Activated CD4-positive, alpha-beta T cell treated with anti-CD3 and anti-CD28 coated beads, Interleukin-2, Interleukin-6, amounts not matched to agents 100 ng/mL and 50 ng/mL, durations not matched to agents 16 hours and 8 hours (primary cell): Measurements from ENCODE around the gene XPO5.
A peak's percentile ranks its signal among the peaks of the same experiment; 100 is the strongest.

Experiments used
- DNase-seq: peaks from one replicate; pipeline ENCODE4 v3.0.0-alpha.2; 2020

Gene XPO5

GRCh38 chr6:43494766-43495165 is 81.1 kb downstream of the XPO5 start:
- DNase-seq: no peak

GRCh38 chr6:43494321-43494720 is 81.5 kb downstream of the XPO5 start:
- no peak for DNase-seq

DNA sequence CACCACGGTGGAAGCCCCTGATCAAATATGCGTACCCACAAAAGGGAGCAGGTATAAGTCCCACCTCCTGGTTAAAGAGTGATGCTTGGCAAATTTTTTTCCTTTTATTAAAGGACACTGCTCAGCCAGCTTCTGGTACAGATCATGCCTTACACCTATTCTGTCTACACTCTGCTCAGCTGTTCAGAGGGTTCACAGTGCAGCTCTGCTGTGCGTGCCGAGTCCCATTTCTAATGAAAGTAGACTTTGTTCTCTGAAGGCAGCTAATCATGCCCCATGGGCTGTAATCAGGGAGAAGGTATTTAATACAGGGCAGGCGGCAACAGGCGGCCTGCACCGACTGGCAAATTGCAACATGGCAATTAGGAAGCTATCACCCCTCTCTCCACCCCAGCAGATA is 82.0 kb downstream of the XPO5 start:
- DNase-seq: no peak

GRCh38 chr6:43493230-43493629 is 82.6 kb downstream of the XPO5 start:
- DNase-seq: no peak

GRCh38 chr6:43492673-43493072 is 83.2 kb downstream of the XPO5 start:
- DNase-seq: no peak

DNA sequence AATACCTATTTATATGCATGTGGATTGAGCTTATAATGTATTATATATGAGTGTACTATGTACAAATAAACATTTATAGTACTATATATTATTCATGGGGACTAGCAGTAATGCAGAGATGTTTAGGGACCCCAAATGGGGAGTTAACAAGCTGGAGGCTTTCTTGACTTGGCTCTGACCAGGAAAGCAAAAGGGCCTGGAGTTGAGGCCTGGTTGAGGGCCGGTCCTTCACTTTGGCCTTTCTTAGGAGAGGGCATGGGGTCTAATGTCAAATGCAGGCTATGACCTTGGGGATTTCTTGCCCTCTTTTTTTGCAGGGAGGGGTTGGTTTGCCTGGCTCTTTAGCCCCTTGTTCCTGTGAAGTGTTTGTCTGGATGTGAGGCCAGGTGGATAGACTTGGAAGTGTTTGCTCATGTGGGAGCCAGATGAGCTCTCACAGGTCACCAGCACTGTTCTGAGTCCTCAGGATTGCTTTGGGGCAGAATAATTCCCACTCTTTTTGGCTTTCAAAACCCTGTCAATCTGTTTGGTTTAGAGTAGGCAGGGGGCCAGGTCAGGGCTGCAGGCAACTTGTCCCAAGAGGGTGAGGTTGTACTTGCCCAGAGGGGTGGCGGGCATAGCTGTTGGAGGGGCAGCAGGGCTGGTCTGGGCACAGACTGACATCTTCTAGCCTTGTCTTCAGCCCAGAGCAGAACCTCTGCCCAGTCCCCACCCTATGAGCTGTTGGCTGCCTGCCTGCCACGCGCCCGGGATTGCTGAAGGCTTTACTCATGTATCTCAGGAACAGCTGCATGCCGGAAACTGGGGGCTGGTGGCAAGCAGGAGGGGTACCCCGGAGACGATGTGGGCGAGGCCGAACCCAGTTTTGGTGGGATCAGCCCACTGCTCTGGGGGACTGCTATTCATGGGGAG is 83.8 kb downstream of the XPO5 start:
- no peak for DNase-seq

DNA sequence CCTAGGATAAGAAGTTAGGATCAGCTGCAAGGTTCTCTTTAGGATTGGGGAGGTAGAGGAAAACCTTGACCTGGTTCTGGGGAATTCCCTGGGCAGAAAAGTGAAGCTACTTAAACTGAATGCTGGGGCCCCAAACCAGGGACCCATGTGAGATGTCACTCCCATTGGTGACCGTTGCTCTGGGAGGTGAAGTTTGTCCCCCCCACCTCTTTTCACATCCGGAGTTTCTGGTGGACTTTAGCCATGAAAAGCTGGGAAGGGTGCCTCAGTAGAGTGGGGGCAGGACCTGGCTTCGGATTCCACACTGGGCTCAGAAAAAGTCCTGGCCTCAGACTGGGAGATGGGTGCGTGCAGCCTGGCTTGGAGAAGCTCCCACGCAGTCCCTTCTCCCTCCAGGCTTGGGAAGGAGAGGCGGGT is 85.3 kb downstream of the XPO5 start:
- no peak for DNase-seq

GRCh38 chr6:43489277-43490072 is 86.4 kb downstream of the XPO5 start:
- no peak for DNase-seq

DNA sequence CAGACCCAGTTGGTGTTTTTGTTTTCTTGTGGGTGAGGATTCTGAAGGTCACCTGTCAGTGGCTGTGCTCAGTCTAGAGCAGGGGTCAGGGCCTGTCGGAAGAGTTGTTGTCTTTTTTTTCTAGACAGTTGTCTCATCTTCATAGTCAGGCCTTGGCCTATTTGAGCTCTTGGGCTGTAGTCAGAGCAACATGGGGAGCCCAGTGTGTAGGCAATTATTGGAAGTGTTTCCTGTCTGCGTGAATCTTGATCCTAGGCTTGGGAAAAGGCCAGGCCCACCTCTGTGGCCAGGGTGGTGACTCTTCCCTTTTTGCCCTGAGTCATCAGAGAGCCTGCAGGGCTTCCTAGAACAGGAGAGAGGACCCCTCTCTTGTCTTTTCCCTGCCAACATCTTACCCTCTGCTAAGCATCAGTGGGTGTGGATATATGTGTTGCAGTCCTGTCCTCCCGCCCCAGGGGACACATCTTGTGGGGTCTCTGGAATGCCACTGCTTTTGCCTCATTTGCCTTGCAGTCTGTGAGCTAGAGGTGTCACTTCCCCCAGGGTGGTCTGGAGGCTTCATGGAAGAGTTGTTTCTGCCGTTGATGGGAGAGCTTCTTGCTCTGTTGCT is 87.1 kb downstream of the XPO5 start:
- DNase-seq: no peak

- DNase-seq: peak; percentile 33
Observed at GRCh38 chr6:43481591-43482236, 94.1 kb downstream of the XPO5 start.

DNA sequence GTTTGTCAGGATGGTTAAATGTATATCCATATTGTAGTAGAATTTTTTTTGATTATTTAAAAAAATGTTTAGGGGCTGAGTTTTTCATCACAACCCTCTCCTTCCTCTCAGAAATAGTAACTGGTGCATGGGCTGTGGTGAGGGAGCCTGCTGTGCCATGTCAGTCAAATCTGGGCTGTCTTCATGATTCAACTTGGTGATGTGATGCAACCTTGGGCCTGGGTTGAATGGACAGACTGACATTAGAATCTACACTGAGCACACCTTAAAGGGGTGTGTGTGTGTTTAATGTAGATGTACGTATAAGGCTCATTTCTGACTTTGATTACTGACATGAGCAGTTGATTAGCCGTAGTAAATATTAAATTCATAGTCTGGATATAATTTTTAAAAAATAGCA is 94.8 kb downstream of the XPO5 start:
- peak; percentile 39 for DNase-seq

DNA sequence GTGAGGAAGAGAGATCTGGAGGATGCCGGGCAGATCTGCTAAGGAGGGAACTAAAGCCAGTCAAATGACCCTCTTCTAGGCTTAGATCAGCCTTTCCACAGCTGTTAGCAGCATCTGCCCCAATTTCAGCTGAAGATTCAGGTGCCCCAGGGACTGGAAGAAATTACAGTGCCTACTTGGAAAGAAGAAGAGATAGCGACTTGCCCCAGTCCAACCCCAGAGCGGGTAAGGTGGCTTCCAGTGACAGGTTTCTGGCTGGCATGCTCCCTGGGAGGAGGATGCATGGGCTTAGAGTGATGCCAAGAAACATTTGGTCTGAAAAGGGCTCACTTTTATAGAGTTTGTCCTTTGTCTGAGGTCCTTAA is 97.8 kb downstream of the XPO5 start:
- no peak for DNase-seq

DNA sequence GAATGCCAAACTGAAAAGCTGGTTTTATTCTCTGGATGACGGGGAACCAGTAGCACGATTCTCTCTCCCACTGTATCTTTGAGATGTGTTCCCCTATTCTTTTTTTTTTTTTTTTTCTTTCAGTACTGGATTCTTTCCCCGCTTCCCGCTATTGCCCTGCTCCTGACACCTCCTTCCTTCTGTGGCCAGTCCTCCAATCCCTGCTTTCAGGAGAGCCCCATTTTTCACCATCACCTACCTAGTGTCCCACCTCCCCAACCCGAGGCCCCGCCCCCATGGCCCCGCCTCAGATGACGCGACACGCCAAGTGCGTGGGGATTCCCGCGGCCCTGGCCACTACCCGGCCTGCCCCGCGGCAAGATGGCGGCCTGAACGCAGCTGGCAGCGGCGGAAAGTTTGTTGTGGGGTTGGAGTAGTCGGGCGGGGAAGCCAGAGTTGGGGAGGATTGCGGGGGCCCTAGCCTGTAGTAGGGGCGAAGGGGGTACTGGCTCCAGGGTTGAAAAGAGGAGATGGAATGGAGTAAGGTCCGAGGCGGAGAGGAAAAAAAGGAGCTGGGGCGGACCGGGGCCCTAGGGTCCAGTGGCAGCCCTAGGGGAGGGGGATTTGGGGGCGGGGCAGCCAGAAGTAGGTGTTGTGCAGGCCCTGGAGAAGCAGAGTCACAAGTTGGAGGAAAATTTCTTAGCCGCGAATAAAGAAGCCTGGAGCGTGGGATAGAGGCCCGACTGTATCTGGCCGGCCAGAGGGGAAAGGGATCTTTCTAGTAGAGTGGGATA is 98.4 kb downstream of the XPO5 start, which contains the start of gene TJAP1:
TJAP1 (plus strand) TSS at position 336 of the 773 bp plus-strand sequence. CDS start 21,432 bp downstream, outside the sequence.
- peak; percentile 97 for DNase-seq

DNA sequence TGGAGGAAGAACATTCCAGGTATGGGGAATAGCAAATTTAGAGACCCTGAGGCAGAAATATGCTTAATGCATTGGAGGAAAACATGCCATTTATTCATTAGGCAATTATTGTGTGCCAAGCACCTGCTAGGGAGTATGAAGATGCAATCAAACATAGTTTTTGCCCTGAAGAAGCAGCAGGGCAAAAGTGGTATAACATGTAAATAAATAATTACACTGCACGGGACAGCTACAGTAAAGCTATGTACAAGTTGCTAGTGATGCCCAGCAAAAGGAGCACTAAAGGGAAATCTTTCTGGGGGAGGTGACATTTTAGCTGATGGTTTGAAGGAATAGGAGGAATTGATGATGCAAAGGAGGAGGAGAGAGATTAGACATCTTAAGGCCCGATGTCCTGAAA is 99.1 kb downstream of the XPO5 start:
- DNase-seq: no peak

- no peak for DNase-seq
Observed at GRCh38 chr6:43475516-43475915, 100.3 kb downstream of the XPO5 start.

GRCh38 chr6:43472515-43472914 is 103.3 kb downstream of the XPO5 start:
- no peak for DNase-seq
